DMS114 treated with DMSO at 0.1 percent for 48 hours (cell line): ENCODE data around the gene NR1D2.

ENCODE experiments used
- DNase-seq: peaks from one replicate; lab custom pipeline; 2025; ENCODE audit not compliant: unreplicated experiment; lab: John Stamatoyannopoulos, UW

The NR1D2 gene

GRCh38 chr3:23961913-23962312, 16.8 kb downstream of the NR1D2 start:
- DNase-seq = no peak

DNA sequence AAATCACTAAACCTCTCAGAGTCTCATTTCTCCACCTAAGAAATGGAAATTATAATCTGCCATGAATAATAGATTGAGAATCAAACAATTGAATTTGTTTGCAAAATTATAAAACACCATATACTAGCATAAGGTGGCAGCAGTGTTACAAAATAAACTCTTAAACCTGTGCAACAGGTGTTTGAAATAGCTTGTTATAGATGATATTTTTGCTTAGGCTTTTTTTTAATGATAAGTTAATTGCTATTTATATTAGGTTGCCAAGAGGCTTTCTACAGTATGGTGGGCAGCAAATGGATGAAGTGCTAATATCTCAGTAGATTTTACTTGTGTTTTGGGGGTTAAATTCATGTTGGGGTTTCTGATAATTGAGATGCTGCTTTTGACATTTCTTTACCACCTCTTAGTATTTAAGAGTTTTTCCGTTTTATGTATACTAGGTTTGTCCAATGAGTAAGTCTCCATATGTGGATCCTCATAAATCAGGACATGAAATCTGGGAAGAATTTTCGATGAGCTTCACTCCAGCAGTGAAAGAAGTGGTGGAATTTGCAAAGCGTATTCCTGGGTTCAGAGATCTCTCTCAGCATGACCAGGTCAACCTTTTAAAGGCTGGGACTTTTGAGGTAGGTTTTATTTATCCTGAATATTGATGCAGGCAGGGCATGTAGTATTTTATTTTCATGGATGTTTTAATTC, 19.6 kb downstream of the NR1D2 start:
- no peak for DNase-seq

GRCh38 chr3:23966328-23966727, 21.2 kb downstream of the NR1D2 start:
- DNase-seq = no peak

DNA sequence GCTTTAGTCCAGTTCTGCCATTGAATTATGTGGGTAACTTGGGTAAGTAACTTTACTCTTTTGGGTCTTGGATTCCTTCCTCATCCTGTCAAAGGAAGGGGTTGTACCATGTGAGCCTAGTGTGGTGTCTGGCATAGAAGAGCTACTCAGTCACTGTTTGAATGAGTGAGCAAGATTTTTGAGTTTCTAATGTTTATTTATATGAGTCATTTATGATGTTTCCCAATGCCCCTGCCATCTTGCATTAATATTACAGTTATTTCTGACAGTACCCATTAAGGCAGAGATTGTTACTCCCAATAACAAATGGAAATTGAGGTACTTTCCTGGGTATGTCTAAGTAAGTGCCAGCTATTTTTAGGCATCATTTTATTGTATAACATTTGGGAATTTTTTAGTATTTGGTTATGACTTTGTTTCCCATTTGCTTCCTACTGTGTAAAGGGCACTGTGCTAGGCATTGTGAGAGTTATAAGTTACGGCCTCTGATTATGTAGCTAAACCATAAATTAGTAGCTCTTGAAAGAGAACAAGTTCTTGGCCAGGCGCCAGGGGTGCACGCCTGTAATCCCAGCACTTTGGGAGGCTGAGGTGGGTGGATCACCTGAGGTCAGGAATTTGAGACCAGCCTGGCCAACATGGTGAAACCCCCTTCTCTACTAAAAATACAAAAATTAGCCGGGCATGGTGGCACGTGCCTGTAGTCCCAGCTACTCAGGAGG, 23.5 kb downstream of the NR1D2 start:
- DNase-seq = no peak

DNA sequence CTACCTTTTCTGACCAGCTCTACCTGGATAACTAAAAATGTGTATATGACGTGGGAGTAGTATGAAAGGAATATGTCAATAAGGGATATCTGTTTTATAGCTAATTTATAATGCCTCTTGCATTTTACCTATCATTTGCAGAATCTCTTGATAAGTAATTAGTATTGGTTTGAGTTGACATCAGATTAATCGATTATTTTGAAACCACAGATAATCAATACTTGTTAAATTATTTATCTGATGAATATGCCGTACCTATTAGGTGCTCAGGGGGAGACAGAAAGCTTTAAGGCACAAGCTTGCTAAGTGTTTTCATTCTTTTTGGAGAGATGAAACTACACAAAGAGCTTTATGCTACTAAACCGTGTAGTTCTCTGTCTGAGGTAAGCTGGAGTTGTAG, 24.3 kb downstream of the NR1D2 start:
- no peak for DNase-seq

- no peak for DNase-seq
Observed at GRCh38 chr3:23971684-23972083, 26.6 kb downstream of the NR1D2 start.

GRCh38 chr3:23976555-23976954, 31.5 kb downstream of the NR1D2 start:
- no peak for DNase-seq

DNA sequence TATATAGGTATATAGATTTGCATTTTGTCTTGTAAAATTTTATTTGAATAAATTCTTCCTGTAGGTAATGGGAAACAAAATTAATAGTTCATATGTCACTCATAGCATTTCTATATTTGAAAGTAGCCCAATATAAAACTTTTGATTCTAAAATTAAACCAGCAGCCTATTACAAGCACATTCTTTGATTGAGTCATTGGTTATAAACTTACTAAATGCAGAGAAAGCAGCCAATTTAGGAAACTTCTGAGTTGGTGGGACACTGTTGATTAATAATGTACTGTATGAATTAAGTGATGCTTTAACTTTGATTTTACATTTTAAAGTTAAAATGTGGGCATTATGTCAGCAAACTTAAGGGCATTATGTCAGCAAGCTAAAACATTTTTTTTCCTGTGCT, 34.5 kb downstream of the NR1D2 start:
- DNase-seq = no peak

DNA sequence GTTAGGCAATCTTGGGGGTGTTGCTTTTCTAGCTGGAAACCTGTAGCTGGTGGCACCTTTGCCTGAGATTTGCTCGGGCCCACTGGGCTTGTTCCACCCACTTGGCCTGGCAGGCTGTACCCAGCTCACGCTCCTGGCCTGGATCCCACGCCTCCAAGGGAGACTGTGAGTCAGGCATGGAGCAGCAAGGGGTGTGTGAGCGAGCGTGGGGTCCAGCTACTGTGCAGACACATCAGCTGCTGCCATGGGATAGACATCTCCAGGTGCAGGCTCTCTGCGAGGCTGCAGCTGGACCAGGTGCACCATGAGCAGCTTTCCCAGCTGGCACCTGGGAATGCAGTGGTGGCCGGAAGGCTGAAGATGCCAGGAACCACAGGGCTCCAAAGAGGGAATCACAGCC, 36.0 kb downstream of the NR1D2 start:
- no peak for DNase-seq

GRCh38 chr3:23981955-23982354, 36.9 kb downstream of the NR1D2 start:
- DNase-seq = no peak

DNA sequence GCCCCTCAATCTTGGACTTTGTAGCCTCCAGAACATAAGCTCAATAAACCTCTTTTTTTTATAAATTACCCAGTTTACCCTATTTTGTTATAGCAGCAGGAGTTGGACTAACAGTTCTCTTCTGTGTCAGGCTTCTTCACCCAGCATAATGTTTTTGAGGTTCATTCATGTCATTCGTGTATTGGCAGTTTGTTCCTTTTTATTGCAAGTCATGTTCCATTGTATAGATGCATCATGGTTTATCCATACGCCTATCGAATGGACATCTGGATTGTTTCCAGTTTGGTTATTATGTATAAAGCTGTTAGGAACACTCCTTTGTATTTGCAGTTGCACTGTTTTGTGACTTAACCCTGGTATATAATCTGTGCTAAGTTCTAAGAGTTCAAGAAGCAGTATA, 39.8 kb downstream of the NR1D2 start:
- no peak for DNase-seq

- DNase-seq = no peak
Observed at GRCh38 chr3:23985747-23986544, 40.9 kb downstream of the NR1D2 start.

- DNase-seq = no peak
Observed at GRCh38 chr3:23987356-23987755, 42.3 kb downstream of the NR1D2 start.

DNA sequence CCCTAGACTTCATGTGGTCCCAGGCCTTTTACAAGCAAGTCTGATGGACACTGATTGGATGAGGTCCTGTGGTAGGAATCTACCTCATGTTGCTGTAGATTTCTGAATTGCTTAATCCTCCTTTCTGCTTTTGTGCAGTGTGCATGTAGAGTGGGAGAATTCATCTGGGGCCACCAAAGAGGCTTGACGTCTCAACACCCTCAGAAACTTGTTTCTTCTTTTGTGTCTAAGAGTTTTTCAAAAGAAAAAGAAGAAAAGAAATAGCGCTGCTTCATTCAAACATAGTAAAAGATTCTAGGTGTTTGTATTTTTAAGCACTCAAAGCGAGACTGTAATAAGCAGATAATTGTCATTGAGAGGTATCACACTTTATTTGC, 46.2 kb downstream of the NR1D2 start:
- DNase-seq = no peak

- no peak for DNase-seq
Observed at GRCh38 chr3:23991683-23992628, 46.9 kb downstream of the NR1D2 start.

DNA sequence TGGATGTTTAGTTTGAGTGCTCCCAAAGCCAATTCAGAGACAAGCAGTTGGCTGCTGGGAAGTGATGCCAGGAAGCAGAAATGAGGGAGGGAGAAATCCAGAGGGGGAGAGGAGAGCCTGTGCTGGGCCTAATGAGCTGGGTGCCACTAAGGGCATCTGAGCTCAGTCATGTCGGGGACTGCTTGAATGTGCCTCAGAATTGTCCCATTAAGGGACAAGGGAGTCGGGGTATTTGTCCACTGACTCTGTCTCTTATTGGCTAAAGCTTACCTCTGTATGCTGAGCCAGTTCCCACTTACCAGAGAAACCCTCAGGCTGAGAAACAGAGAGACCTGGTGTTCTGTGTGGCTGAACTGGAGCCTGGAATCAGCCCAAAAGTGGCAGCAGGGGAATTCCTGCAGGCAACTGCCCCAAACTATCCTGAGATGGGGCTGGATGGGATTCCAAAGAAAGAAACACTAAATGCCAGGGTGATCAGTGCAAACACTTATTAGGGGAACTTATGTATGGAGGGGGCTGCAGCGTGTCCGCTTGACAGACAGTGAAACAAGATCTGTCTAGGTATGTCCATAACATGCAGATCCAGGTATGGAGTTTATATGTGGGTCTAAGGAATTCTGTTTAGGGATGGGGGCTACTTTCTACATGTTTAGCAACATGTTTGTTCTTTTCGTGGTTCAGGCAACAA, 48.6 kb downstream of the NR1D2 start:
- DNase-seq = no peak

DNA sequence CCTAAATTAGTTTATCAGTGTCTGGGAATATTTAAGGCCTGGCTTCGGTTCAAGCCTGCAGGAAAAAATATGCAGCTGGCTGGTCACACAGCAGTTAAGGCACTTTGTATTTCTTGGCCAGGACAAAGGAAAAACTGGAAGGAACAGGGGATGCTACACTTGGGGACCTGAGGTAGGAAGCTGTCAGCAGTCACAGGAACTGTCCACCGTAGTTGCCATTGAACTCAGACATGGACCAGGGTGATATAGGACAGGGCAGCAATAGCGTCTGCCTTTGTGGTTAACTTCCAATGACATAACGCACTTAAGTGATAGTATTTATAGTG, 49.1 kb downstream of the NR1D2 start:
- no peak for DNase-seq

DNA sequence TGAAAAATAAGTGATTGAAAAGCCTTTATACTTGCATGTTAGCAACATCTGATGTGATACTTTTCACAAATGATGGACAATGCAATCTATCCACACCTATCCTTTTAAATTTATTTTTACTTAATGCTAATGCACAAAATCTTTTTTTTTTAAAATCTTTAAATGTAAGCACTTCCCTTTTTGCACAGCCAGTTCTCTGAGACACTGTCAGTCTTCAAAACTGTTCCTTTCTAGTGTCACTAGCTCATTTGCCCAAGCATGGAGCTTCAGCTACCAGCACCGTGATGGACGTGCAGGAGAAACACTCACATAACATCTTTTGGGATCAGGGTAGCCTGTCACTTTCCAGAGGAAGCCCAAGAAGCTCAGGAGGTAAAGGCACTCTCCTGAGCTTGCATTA, 50.1 kb downstream of the NR1D2 start:
- no peak for DNase-seq

- DNase-seq = no peak
Observed at GRCh38 chr3:23996095-23996524, 51.0 kb downstream of the NR1D2 start.

DNA sequence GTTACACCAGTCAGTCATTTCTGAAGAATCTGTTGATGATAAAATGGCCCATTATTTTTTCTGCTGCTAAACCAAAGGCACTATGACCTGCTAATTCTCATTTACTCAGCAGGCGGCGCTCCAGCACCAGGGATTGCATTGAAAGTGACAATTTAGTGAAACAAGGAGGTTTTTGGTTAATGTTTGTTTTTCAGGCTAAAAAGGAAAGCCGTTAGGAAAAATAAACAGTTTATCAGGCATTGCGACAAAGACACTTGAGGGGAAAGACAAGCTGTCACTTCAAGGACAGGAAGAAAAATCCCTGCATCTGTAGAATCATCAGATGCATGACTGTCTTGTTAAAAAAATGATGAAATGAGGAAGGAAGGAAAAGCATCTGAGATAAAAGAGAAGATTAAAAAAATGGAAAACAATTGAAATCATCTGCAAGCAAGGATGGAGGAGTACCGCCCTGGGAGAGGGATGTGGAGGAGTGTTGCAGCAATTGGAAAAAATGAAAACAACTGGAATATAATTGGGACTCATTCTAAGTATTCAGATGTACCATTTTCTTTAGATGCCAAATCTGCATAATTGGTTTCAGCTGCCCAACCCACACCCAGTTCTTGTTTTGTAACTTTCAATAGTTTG, 54.0 kb downstream of the NR1D2 start:
- DNase-seq = peak; percentile 29
